ENCODE data around the gene PLEKHM3.

PLEKHM3 gene

DNA sequence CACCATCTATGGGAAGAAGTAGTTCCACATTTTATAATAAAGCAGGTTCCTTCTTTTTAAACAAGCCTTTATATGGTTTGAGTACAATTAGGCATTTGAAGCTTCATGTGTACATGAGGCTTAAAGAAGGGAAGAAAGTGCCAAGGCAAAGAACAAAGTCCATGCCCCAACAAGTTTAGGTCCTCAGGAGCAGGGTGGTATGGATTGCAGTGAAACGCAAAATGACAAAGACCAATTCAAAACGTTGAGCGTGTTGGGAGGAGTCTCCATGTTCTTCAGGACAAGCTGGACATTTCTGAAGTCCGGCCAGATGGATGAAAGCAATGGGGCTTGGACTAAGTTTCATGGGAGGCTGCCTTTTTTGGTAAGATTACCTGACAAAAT, 176.8 kb downstream of the PLEKHM3 start:
- no peak for DNase-seq

DNA sequence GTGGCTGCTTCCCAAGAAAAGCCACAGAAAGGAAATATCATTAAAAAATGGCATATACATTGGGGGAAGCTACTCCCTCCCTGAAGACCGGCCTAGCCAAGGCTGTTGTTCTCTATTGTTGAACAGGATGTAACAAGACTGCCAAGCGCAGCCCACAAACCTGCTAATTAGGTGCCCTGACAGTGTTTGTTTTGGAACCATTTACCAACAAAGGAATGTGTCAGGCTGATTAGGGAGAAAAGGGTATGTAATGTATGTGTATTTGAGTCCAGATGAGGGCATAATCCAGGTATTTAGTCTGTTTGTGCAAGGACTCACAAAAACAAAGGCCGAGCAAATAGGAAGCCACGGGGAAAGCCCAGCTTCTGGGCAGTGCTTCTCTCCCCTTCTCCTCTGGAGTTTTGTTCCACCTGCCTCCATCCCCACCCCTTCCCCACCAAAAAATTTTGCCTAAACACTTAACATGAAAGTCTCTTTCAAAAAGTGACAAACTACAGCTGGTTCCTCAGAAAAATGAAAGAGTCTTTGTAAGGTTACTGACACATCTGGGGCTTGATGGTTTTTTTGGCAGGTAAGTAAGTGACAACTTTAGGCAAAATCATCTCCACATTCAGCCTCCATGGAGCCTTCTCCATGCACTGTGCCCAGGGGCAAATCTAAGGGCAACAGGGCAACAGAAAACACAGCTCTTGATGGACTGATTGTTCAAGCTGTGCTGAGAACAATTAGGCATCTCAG, 177.4 kb downstream of the PLEKHM3 start:
- DNase-seq = no peak

DNA sequence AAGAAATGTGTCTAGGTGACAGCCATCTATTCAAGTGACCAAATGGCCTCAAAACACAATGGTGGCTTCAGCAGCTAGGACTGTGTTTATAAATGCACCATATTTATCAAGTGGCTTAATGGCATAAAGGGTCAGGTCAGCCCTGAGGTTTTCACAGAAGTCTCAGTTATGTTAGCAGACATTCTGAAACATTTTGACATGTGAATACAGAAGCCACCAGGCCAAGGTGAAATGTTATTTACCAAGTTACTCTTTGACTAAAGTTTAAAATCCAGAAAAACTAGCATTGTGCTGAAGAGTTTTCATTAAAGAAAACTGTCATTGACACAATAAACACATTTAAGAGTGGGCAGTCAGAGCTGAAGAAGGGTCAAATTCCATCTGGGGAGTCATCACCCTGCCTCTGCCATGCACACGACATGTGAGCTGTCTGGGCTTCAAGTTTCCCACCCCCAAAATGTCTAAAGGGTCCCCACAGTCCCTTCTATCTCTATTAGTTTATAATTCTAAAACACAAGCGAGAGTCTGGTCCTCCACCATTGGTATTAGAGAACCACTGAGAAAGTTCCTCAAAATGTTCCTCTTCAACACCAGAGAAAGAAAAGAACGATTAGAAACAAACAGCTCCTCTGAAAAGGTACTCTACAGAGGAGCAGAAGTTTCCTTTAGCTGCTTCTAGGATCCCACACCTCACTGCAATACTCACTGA, 178.1 kb downstream of the PLEKHM3 start:
- DNase-seq = no peak

DNA sequence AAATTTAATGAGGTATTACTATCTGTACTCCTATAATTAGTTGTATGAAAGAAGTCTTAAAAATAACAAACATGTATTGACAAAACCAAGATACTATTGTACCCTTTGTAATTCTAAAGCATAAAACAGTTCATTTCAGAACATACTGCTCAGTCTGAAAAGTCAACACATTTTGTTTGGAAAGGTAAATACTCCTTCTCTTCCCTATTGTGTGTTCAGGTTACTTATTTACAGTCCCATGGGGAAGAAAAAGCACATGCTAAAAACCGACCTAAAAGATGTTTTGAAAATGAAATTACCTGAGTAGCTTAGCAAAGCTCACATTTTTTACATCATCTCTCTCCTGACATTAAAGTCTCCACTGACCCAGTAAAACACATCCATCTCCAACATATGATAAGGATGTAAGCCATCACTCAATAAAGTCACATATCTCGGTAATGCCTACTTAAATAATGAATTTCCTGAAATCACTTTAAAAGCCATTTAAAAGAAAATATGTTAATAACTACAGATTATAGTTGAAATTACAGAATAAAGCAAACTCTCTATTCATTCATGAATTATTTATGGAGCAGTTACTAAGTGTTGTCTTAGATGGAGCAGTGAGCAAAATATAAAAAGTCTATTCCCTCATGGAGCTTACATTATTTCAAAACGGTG, 180.0 kb downstream of the PLEKHM3 start:
- no peak for DNase-seq

DNA sequence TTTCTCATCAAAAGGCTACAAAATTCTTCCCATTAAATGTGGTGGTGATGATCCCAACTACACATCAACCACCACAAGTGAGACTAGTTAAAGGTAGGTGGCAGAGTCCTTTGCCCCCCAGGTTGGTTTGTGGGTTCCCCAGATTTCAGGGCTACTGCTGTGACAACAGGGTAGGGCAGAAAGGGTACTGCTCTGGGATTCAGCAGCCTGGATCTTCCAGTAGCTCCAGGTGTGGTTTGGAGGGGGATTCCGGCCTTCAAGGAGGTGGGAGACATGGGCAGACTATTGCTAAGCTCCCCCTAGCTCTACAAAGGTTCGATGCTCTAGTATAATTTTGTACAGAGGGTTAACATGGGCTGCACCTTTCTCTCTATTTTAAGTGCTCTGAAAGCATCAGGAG, 180.7 kb downstream of the PLEKHM3 start:
- no peak for DNase-seq

DNA sequence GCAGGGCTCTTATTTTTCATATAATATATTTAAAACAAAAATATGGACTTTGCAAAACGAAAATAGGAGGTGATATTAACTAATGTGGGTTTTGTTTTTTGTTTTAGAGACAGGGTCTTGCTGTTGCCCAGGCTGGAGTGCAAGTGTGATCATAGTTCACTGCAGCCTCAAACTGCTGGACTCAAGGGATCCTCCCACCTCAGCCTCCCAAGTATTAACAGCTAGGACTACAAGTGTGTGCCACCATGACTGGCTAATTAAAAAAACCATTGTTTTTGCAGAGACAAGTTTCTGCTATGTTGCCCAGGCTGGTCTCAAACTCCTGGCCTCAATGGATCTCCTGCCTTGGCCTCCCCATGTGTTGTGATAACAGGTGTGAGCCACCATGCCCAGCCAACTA, 185.2 kb downstream of the PLEKHM3 start:
- no peak for DNase-seq

DNA sequence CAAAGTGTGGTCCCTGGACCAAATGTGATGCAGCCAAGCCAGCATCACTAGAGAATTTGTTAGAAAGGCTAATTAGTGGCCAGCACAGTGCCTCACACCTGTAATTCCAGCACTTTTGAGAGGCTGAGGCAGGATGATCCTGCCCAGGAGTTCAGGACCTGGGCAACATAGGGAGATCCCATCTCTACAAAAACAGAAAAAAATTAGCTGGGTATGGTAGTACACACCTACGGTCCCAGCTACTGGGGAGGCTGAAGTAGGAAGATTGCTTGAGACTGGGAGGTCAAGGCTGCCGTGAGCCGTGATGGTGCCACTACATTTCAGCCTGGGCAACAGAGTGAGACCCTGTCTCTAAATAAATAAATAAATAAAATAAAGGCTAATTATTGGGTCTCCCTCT, 185.8 kb downstream of the PLEKHM3 start:
- DNase-seq = no peak

DNA sequence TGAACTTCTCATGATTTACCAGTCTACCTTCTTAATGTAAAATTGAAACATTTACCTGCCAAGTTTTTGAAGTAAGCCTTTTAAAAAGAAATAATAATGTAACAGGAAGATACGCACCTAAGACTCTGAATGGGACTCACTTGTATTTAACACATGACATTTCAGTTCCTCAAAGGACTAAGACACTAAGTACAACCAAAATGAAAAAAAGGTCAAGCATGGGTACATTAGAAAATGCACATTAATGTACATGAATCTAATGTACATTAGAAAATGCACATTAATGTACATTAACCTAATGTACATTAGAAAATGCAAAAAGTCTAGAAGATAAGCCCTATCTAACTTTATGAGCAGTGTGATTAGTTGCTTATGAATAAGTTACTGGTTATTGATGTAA, 186.3 kb downstream of the PLEKHM3 start:
- DNase-seq = no peak

DNA sequence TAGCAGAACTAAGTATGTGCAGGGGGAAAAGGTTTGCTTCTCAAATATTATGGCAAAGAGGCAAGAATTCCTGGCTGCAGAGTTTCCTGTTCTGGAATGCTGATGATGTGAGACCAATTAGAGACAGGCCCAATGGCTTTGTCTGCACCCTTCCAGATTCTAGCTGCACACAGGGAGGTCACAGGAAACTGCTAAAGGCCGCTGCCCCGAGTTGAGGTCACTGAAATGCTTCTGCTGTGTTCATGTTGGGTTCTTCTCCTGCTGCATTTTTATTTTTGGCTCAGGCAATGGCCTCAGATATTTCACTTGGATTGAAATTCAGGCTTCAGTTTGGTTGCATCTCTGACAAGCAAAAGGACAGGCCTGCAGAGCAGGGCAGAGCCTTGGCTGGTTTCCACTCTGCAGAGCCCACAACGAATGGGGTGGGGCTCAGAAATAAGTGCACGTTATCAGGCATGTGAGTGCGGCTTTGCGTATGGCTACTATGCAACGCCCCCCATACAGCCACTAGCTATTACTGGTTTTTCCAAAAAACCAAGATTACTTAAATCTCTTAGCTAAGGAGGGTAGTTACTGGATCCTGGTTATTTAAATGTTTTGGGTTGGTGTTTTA, 188.7 kb downstream of the PLEKHM3 start:
- no peak for DNase-seq

DNA sequence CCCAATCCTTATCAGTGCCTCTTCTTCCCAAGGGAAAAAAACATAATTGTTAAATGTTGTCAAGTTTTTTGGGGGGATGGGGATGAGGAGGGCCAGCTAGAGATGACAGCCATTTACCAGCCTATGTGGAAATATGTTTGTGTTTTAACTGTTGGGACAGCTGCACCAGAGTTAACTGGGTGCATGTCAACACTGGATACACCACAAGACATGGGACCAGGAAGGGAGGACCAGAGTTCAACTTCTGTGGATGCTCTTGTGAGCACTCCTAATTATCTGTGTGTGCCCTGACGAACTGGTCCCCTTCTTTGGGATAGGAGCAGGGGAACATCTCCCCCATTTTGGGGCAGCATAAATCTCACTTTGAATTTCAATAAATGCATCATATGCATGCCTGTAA, 189.5 kb downstream of the PLEKHM3 start:
- no peak for DNase-seq

DNA sequence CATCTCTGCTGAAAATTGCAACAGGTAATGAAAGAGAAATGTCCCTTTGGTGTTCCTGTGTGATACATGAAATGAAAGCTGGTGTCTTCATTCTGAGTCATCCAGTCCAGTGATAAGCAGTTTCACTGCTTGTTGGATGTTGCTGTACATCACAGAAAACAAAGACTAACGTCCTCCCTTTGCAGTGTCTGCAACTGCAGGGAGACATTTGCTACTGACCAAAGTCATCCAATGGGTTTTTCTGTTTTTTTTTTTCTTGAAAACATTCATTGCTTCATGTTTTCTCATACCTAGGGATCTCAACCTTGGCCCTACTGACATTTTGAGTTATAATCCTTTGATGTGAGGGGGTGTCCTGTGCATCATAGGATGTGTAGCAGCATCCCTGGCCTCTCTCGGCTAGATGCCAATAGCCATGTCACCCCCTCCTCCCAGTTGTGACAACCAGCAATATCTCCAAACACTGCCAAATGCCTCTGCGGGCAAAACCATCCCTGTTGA, 192.0 kb downstream of the PLEKHM3 start:
- DNase-seq = no peak

DNA sequence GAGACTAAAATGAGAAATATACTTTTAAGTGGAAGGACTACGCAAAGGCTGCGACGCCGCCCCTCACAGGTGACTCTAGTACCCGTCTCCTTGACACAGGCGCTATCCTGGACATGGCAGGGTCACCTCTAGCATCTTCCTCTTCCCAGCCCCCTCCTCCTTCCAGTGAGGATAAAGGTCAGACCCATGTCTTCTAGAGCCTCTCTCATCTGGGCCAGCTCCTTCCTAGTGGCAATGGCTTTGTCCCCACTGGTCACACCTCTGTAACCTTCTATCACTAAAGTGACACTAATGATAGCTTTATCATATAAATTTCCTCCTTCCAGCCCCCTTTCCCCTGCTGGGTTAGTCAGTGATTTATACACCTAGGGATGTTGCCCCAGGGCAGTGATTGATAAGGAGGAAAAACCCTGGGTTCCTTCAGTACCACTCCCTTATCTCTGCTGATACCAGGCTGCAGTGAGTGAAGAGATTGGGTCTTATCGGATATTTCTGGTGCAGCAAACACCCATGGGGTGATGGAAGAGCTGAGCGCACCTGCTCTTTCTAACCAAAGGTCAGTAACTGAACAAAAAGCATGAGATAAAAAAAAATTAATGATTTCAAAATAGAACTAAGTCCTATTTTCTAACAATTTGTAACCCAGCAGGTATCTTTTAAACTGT, 193.6 kb downstream of the PLEKHM3 start:
- no peak for DNase-seq

DNA sequence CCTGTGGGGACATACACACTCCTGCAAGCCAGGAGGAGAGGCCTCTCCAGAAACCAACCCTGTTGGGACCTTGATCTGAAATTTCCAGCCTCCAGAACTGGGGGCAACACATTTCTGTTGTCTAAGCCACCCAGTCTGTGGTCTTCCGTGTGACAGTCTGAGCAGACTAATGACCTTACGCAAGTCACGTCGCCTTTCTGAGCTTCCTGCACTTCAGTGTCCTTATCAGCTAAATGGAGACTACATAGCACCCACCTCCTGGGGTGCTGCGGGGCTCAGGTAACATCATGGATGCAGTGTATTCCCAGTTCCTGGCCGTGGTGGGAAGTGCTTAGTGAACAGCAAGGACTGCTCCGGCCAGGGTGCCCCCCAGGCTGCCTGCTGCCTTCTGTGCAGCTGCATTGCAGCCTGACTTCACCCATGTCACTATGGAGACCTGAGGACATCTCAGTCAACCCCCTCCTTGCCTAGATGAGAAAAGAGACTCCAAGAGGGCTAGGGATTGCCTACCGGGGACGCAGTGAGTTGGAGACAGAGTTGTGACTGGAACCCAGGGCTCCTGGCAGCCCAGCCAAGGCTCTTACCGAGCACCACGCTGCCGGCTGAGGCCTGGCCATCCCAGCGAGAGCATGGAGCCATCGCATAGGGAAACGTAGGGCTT, 194.4 kb downstream of the PLEKHM3 start:
- no peak for DNase-seq

DNA sequence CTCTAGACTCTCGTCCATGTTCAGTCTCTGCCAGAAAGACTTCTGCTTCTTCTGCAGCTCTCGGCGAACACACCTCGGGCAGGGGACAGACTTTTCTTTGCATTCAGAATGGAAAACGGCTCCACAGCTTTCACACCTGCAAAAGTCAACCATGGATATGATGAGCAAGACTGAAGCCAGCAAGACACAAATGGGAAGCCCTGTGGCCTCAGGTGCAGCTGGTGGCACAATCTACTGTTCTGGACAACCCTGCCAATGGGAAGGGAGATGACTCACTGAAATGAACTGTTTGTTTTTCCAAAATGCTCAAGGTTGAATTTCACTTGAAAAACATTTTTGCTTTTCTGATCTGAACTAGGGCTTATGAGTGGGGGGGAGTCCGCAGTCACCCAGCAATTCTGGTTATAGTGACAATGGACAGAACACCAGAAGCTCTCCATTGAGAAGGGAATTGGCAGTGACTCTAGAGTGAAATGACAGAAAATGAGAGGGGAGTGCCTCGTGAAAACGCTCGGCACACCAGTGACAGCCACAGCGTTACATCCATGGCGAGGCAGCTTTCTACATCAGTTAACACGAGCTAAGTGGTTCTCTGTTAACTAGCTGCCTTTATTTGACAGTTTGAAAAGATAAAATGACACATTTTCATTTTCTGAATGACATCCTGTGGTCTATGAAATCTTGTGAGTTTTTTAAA, 196.8 kb downstream of the PLEKHM3 start:
- no peak for DNase-seq

DNA sequence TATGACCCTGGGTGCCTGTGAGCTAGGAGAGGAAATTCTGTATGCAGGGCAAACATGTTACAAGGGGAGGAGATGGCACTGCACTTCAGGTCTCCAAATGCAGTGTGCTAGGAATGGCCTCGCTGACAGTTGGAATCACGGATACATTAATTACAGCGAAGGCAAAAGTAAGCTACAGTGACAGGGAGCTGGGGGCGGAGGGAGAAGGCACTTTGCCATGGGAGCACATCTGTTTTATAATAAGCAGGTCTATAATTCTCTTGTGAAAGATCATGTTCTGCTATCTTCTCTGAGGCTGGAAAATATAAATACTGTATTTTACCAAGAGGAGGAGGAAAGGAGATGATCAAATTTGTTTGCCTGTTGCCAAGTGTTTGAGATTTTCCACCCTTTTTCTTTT, 199.3 kb downstream of the PLEKHM3 start:
- no peak for DNase-seq

DNA sequence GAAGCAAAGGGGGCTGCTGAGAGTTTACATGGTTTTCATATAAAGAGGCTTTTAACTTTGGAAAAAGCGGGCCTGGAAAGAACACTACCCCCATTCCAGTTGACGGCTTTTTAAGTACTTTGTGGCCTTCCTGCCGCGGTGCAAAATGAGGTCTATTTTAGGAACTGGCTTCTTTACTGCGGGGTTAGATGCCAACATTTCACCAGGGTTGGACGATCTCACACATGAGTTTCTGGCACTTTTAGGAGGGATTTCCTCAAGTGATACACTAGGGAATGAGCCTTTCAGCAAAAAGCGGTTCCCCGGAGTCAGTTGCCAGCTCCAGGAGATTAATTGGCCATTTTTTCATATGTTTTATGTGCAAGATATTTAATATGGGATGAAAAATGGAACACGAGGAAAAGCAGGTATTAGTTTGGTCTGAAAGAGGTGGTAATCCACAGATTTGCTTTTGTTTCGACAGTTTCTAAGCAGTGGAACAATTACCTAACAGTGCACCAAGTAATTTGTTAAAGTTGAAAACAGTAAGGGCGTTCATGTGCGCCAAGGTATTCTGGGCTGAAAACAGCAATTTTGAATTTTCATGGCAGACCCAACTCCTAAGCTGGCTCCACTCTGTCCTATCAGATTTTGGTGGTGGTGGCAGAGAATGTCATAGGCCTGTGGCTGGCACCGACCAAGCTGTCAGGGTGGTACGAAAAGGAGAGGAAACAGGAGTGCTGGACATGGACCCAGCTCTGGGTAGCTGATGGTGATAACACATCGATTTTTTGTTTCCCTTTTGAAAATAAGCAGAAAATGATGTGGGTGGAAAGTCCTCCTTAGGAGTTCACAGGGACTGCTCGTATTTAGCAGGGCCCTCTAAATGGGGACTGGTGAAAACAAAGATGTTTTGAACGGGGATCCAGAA, 200.0 kb downstream of the PLEKHM3 start:
- DNase-seq = no peak

DNA sequence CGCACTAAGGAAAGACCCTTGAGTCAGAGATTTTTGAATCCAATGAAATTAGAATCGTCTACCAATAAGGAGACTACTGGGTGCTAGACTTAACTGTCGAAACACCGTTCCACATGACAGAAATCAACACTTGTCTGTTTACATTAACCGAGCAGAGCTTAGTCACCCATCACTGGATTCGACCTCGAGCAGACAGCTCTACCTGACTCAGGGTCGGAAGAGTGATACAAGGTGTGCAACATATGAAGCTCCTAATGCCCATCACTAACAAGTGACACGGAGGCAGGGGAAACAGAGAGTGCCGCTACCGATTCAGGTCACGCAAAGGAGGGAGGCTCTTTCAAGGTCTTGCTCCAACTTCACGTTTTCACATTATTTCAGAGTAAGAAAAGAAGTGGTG, 201.5 kb downstream of the PLEKHM3 start:
- DNase-seq = no peak

DNA sequence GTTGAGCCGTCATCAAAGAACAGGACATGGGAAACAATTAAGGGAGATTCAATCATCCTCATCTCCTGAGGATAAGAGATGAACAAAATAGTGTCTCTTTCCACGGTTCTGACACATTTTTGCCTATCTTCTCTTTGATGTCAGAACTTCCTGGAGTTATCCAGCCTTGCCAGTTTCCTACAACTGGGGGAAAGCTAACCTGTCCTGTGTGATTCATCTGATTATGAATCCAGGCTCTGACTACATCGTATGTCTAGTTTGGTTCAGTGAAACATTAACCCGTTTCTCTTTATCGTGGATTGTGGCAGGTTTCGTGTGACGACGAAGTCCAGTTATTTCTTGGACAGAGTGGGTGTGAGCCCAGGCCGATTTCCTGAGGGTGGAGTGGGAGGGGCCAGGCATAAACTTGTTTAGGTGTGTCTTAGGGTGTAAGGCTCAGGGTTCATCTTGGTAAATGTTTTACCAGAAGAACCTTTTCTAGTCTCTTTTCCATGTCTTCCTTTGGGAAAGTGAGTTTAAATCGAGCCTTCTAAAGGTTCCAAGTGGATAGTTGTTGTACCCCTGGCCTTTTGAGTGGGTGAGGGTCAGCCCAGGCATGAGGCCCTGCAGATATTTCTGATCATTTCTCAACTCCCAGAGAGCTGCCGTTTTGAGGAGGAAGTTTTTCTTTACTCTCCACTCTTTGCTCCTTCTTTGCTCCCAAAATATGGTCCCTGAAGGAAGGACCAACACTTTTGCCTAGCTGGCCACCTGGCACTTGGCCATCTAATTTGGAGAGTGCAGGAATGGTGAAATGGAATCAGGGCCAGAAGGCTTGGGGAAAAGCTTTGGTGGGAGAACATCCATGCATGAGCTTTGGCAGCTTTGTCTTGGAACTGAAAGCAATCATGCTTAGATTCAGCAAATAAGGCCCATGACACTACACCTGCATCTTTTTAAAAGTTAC, 205.2 kb downstream of the PLEKHM3 start:
- no peak for DNase-seq

DNA sequence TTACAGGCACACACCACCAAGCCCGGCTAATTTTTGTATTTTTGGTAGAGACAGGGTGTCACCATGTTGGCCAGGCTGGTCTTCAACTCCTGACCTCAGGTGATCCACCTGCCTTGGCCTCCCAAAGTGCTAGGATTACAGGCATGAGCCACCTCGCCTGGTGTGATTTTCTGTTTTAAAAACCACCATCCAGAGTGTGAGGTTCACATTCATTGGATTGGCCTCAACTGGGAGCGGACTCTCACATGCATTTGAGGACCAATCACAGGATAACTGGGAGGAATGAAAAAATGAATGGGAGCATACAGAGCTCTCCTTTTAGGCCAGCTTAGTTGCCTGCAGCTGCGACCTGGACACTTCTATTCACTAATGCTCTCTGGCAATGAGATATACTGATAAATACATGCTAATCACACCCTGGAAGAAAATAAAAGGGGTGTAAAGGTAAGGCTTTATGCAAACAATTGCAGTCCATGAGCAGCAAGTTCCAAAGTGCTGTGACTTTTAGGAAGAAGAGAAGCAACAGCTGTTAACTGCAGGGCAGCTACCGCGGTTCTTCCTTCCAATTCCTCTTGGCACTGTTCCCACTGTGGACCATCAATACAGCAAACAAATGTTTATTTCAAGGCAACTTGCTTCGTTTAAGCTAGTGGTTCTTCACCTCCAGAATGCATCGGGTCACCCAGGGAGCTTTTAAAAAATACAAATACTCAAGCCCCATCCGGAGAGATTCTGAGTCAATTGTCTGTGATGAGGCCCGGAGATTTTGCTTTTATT, 206.1 kb downstream of the PLEKHM3 start:
- no peak for DNase-seq
